ENCODE measurements around the gene TGFBI. TPM values are rescaled to one million over a fixed set of nuclear protein-coding genes. Genes with fewer than 3 reads are reported as not detected.

The TGFBI gene
- polyA plus RNA-seq, 3 donors = 480 to 653 (median 565) TPM

GRCh38 chr5:136079195-136079985 is 50.6 kb downstream of the TGFBI start:
- DNase-seq = no peak
- WGBS (ENCODE audit: insufficient coverage) = 33% methylated on average over 21 of the region's 25 CpGs
- peak; percentile 28 for TF ChIP-seq CTCF (IDR thresholded peaks at IDR 0.05)
- Histone ChIP-seq H2AFZ (ENCODE audit: insufficient read depth, low read depth, low read length, poor library complexity, severe bottlenecking) (no peak overlapping the region), H3K27me3 (ENCODE audit: control insufficient read depth in 2 of 2, insufficient read depth in 2 of 2, low read length in 2 of 2) (peaks cover 30 to 63% of the 10 kb centered on the region in 2 donors), H3K4me1 (ENCODE audit: control insufficient read depth in 1 of 2, insufficient read depth in 2 of 2, low read length in 2 of 2) (peaks cover 13 to 17% of the 10 kb centered on the region in 2 donors), H3K4me2 (replicated peaks; ENCODE audit: extremely low read depth, low read length, poor library complexity, severe bottlenecking) (peak overlapping the region; percentile 67), H3K9ac (ENCODE audit: insufficient read depth, low read length, poor library complexity, severe bottlenecking) (no peak overlapping the region), H3K4me3 (replicated peaks in 1 of 3; ENCODE audit: low read depth in 2 of 3, low read length in 3 of 3) (peak overlapping the region in 1 of 3 experiments; percentile 51), H3K36me3 (replicated peaks in 1 of 2; ENCODE audit: control insufficient read depth in 1 of 2, insufficient read depth in 2 of 2, low read length in 2 of 2) (no peaks in the 10 kb centered on the region), H3K27ac (ENCODE audit: low read depth in 1 of 2, low read length in 2 of 2) (no peak overlapping the region), H3K9me3 (replicated peaks in 1 of 2; ENCODE audit: control insufficient read depth in 1 of 2, insufficient read depth in 1 of 2, low read length in 2 of 2) (no peaks in the 10 kb centered on the region), H3K79me2 (ENCODE audit: insufficient read depth, low read length) (no peaks in the 10 kb centered on the region), H4K20me1 (ENCODE audit: insufficient read depth, low read length) (no peaks in the 10 kb centered on the region)
- Mint-ChIP-seq H3K4me3 (peak overlapping the region; percentile 65 to 93), H3K27me3 (ENCODE audit: low read depth in 3 of 3) (peaks cover 40 to 54% (median 40%) of the 10 kb centered on the region in 3 donors), H3K9me3 (peaks cover 0 to 15% (median 0%) of the 10 kb centered on the region in 7 donors), H3K27ac (peak overlapping the region in 4 of 7 donors; percentile 20 to 63 (median 42)), H3K4me1 (peaks cover 11% of the 10 kb centered on the region), H3K36me3 (no peaks in the 10 kb centered on the region)
- intact Hi-C loops (cut with micrococcal nuclease) = no loop called here

- Histone ChIP-seq H3K9ac (ENCODE audit: insufficient read depth, low read length, poor library complexity, severe bottlenecking) (no peak overlapping the region), H3K9me3 (replicated peaks in 1 of 2; ENCODE audit: control insufficient read depth in 1 of 2, insufficient read depth in 1 of 2, low read length in 2 of 2) (no peaks in the 10 kb centered on the region), H3K4me3 (replicated peaks in 1 of 3; ENCODE audit: low read depth in 2 of 3, low read length in 3 of 3) (peak overlapping the region in 2 of 3 experiments; percentile 8 to 51), H2AFZ (ENCODE audit: insufficient read depth, low read depth, low read length, poor library complexity, severe bottlenecking) (no peak overlapping the region), H3K4me2 (replicated peaks; ENCODE audit: extremely low read depth, low read length, poor library complexity, severe bottlenecking) (peak overlapping the region; percentile 67), H4K20me1 (ENCODE audit: insufficient read depth, low read length) (no peaks in the 10 kb centered on the region), H3K4me1 (ENCODE audit: control insufficient read depth in 1 of 2, insufficient read depth in 2 of 2, low read length in 2 of 2) (peaks cover 13 to 17% of the 10 kb centered on the region in 2 donors), H3K36me3 (replicated peaks in 1 of 2; ENCODE audit: control insufficient read depth in 1 of 2, insufficient read depth in 2 of 2, low read length in 2 of 2) (no peaks in the 10 kb centered on the region), H3K27ac (ENCODE audit: low read depth in 1 of 2, low read length in 2 of 2) (no peak overlapping the region), H3K27me3 (ENCODE audit: control insufficient read depth in 2 of 2, insufficient read depth in 2 of 2, low read length in 2 of 2) (peaks cover 30 to 63% of the 10 kb centered on the region in 2 donors), H3K79me2 (ENCODE audit: insufficient read depth, low read length) (no peaks in the 10 kb centered on the region)
- WGBS (ENCODE audit: insufficient coverage) = 49% methylated on average over 12 of the region's 13 CpGs
- no peak for DNase-seq
- Mint-ChIP-seq H3K27me3 (ENCODE audit: low read depth in 3 of 3) (peaks cover 40 to 56% (median 40%) of the 10 kb centered on the region in 3 donors), H3K36me3 (no peaks in the 10 kb centered on the region), H3K9me3 (peaks cover 0 to 15% (median 0%) of the 10 kb centered on the region in 7 donors), H3K4me1 (peaks cover 11% of the 10 kb centered on the region), H3K27ac (peak overlapping the region in 4 of 7 donors; percentile 13 to 59 (median 30)), H3K4me3 (peak overlapping the region; percentile 65 to 93)
- no peak for TF ChIP-seq CTCF (IDR thresholded peaks at IDR 0.05)
- intact Hi-C loops (cut with micrococcal nuclease) = loop anchor here (5.0 to 10.0 kb wide), 4 partner anchors 103 to 193 kb away; no protein-coding TSS in a partner anchor
Observed at GRCh38 chr5:136080113-136080482, 51.3 kb downstream of the TGFBI start.
